ENCODE data around the gene SLC2A6. TPM values are rescaled to one million over a fixed set of nuclear protein-coding genes. Genes with fewer than 3 reads are reported as not detected.
A peak's percentile ranks its signal among the peaks of the same experiment; 100 is the strongest.

Gene SLC2A6
- total and polyA plus RNA-seq, 2 of the 8 experiments (the other 6 are each of a cell fraction or from before 2014, with no cell fraction given), result 16.6 to 17.8 TPM

DNA sequence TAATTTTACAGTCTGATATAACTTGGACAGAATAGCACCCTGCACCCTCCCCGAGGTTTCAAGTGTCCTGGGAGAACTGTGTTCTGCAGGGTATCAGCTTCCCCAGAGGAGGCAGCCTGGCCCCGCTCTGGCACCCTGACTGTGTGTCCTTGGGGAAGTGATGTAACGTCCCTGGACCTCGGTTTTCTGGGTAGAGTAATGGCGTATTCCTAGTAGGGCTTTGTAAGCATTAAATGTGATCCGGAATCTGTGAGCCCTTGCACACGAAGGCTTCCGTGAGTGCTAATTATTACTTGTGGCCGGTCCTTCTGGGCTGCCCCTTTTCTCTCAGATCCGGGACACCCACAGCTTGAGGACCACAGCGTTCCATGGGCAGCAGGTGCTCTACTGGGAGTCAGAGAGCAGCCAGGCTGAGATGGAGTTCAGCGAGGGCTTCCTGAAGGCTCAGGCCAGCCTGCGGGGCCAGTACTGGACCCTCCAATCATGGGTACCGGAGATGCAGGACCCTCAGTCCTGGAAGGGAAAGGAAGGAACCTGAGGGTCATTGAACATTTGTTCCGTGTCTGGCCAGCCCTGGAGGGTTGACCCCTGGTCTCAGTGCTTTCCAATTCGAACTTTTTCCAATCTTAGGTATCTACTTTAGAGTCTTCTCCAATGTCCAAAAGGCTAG, 20.1 kb downstream of the SLC2A6 start:
- Histone ChIP-seq H2BK12ac (ENCODE audit: low read depth, low read length) (peak overlapping the region; percentile 68; the same call in 1 of the 2 replicates), H3K36me3 (ENCODE audit: control insufficient read depth in 2 of 4, insufficient read depth in 4 of 4, low read length in 3 of 4) (no peaks in the 10 kb centered on the region), H3K9me3 (ENCODE audit: insufficient read depth in 2 of 2, low read depth in 1 of 2, low read length in 1 of 2) (no peaks in the 10 kb centered on the region), H2BK5ac (ENCODE audit: low read depth, low read length) (no peak overlapping the region), H3K18ac (ENCODE audit: extremely low read depth, low read length) (peak overlapping the region; percentile 60), H3K23me2 (ENCODE audit: low read depth, low read length) (peaks cover 7% of the 10 kb centered on the region; the same call in 1 of the 2 replicates), H2BK15ac (ENCODE audit: low read length) (no peak overlapping the region), H3K56ac (replicated peaks; ENCODE audit: insufficient read length, low read depth, low read length) (no peak overlapping the region), H4K5ac (ENCODE audit: insufficient read length, low read depth, low read length) (no peak overlapping the region), H3K23ac (ENCODE audit: insufficient read length) (no peak overlapping the region), H2AK5ac (ENCODE audit: low read depth, low read length) (peak overlapping the region; percentile 65; the same call in 1 of the 2 replicates), H3K4ac (replicated peaks; ENCODE audit: insufficient read length, low read depth, low read length) (no peak overlapping the region), H3K79me2 (ENCODE audit: control insufficient read depth in 1 of 2, insufficient read depth in 2 of 2, low read length in 2 of 2) (peaks cover 0 to 13% of the 10 kb centered on the region in 2 experiments; a peak in 2 of 4 replicates), H3K4me3 (ENCODE audit: extremely low read depth in 1 of 4, insufficient read depth in 2 of 4, low read depth in 3 of 4, low read length in 4 of 4) (peak overlapping the region; percentile 40 to 74 (median 60); a peak in 6 of 8 replicates), H2BK120ac (replicated peaks; ENCODE audit: low read depth, low read length) (no peak overlapping the region), H3K4me2 (ENCODE audit: insufficient read depth in 1 of 2, low read depth in 2 of 2, low read length in 2 of 2) (peak overlapping the region; percentile 87 to 97), H4K20me1 (replicated peaks in 1 of 2; ENCODE audit: control insufficient read depth in 1 of 2, insufficient read depth in 2 of 2, low read length in 2 of 2) (peaks cover 2 to 3% of the 10 kb centered on the region in 2 experiments), H4K91ac (replicated peaks; ENCODE audit: insufficient read length, low read length) (peak overlapping the region; percentile 48), H3K79me1 (ENCODE audit: low read depth, low read length) (peaks cover 9% of the 10 kb centered on the region), H3K4me1 (replicated peaks in 1 of 4; ENCODE audit: control insufficient read depth in 3 of 4, insufficient read depth in 4 of 4, low read length in 3 of 4) (peaks cover 2 to 15% (median 11%) of the 10 kb centered on the region in 4 experiments), H2AFZ (ENCODE audit: low read length) (peak overlapping the region; percentile 31; the same call in 1 of the 2 replicates), H3K14ac (ENCODE audit: insufficient read length) (no peak overlapping the region), H3K27ac (ENCODE audit: low read depth, low read length) (no peak overlapping the region), H4K8ac (ENCODE audit: extremely low read depth, insufficient read depth, low read length) (no peak overlapping the region), H3K9ac (replicated peaks in 1 of 4; ENCODE audit: extremely low read depth in 1 of 4, low read depth in 3 of 4, low read length in 3 of 4) (no peak overlapping the region), H3K27me3 (replicated peaks in 1 of 4; ENCODE audit: control insufficient read depth in 3 of 4, extremely low read depth in 1 of 4, insufficient read depth in 3 of 4, low read length in 3 of 4) (no peaks in the 10 kb centered on the region; a peak in 1 of 7 replicates), H2BK20ac (ENCODE audit: low read length) (0 out of 2 replicates have a peak overlapping the region, but pooled peaks have one; percentile 18)
- ChIA-PET POLR2A (ENCODE audit: partially characterized antibody) (interaction anchor here (0.9 to 3.6 kb wide), 13 partner anchors 9 to 111 kb away, joined by 3 to 14 read pairs (median 5); partner anchors contain the start of genes MED22, REXO4, RPL7A and SLC2A6), CTCF (ENCODE audit: partially characterized antibody) (interaction anchor here (0.6 to 6.9 kb wide), 14 partner anchors 12 to 311 kb away, joined by 3 to 64 read pairs (median 5); partner anchors contain the start of gene ADAMTS13)
- no peak for TF ChIP-seq HDAC6 (IDR thresholded peaks at IDR 0.05; ENCODE audit: low read depth, low read length)
- TF ChIP-seq, protein P1, sequence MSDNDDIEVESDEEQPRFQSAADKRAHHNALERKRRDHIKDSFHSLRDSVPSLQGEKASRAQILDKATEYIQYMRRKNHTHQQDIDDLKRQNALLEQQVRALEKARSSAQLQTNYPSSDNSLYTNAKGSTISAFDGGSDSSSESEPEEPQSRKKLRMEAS (IDR thresholded peaks at IDR 0.05), result no peak
- TF ChIP-seq YY1 (IDR thresholded peaks at IDR 0.05; ENCODE audit: low read depth, low read length), result no peak
- no peak for TF ChIP-seq CHD2 (IDR thresholded peaks at IDR 0.05; ENCODE audit: low read length)
- FAIRE-seq (no peak), DNase-seq (ENCODE audit: low read depth in 1 of 2, low spot score in 2 of 2) (no peak)
- WGBS, 2 experiments (ENCODE audit: extremely low coverage in 1 of 2, insufficient coverage in 1 of 2, insufficient read length in 1 of 2, insufficient replicate concordance in 2 of 2, low coverage in 1 of 2, low lambda C conversion rate in 2 of 2, missing lambda C conversion rate in 1 of 2), result 78% methylated on average over 16 of the region's 16 CpGs; no CpG with 5 or more reads in 1 of the 2 experiments
